Measurements from ENCODE around the gene RAB3C.

Gene RAB3C

GRCh38 chr5:58813855-58814254, 231.0 kb downstream of the RAB3C start:
- DNase-seq (ENCODE audit: extremely low read depth in 1 of 2, low read depth in 1 of 2), result no peak

- DNase-seq (ENCODE audit: extremely low read depth in 1 of 2, low read depth in 1 of 2), result no peak
Observed at GRCh38 chr5:58816181-58816731, 233.4 kb downstream of the RAB3C start.

DNA sequence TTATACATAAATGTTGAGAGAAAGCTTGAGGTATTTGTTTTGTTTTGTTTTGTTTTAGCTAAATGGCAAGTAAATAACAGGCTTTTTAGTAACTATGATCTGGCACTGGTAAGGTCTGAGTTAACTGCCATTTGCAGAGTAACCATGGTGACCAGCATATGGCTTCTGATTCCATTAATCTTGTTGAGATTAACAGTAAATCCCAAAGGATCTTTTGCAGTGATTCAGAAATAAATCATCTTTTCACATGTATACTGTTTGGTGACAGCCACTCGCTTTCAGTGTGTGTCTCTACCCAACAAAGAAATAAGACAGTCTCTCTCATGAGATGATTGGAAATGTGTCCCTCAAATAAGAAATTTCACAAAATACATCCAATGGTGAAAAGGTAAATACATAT, 235.6 kb downstream of the RAB3C start:
- no peak for DNase-seq (ENCODE audit: extremely low read depth in 1 of 2, low read depth in 1 of 2)

- DNase-seq (ENCODE audit: extremely low read depth in 1 of 2, low read depth in 1 of 2), result no peak
Observed at GRCh38 chr5:58825441-58825840, 242.6 kb downstream of the RAB3C start.

- DNase-seq (ENCODE audit: extremely low read depth in 1 of 2, low read depth in 1 of 2), result no peak
Observed at GRCh38 chr5:58825899-58826298, 243.0 kb downstream of the RAB3C start.

DNA sequence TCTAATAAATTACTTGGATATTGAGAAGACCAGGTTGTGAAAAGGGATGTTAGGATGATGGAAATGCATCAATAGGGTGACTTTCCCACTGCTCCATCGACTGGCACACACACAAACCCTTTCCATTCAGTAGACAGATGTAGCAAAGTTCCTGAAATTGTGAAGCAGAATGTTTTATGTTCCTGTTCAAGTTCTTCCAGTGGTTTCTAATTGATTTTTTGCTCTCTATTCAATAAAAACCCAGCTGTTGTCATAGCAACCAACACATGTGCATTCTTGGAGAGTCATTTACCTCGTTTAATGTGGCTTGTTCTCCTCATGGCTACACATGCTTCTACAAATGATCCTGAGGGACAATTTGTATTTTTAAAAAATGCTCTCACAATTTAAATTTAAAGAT, 244.6 kb downstream of the RAB3C start:
- no peak for DNase-seq (ENCODE audit: extremely low read depth in 1 of 2, low read depth in 1 of 2)

GRCh38 chr5:58828258-58828657, 245.4 kb downstream of the RAB3C start:
- no peak for DNase-seq (ENCODE audit: extremely low read depth in 1 of 2, low read depth in 1 of 2)

GRCh38 chr5:58834242-58835225, 251.7 kb downstream of the RAB3C start:
- DNase-seq (ENCODE audit: extremely low read depth in 1 of 2, low read depth in 1 of 2), result no peak

- DNase-seq (ENCODE audit: extremely low read depth in 1 of 2, low read depth in 1 of 2), result no peak
Observed at GRCh38 chr5:58836351-58836750, 253.5 kb downstream of the RAB3C start.

DNA sequence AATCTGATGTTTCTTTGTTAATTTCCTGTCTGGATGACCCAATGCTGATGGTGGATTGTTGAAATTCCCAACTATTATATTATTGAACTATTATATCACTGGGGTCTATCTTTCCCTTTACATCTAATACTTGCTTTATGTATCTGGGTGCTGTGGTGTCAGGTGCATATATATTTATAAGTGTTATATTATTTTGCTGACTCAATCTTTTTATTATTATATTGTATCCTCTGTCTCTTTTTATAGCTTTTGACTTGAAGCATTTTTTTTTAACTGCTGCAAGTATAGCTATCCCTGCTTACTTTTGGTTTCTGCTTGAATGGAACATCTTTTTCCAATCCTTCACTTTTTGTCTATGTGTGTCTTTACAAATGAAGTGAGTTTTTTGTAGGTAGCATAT, 255.9 kb downstream of the RAB3C start:
- DNase-seq (ENCODE audit: extremely low read depth in 1 of 2, low read depth in 1 of 2), result no peak

GRCh38 chr5:58842852-58843251, 260.0 kb downstream of the RAB3C start:
- no peak for DNase-seq (ENCODE audit: extremely low read depth in 1 of 2, low read depth in 1 of 2)

- no peak for DNase-seq (ENCODE audit: extremely low read depth in 1 of 2, low read depth in 1 of 2)
Observed at GRCh38 chr5:58844395-58844794, 261.5 kb downstream of the RAB3C start.

DNA sequence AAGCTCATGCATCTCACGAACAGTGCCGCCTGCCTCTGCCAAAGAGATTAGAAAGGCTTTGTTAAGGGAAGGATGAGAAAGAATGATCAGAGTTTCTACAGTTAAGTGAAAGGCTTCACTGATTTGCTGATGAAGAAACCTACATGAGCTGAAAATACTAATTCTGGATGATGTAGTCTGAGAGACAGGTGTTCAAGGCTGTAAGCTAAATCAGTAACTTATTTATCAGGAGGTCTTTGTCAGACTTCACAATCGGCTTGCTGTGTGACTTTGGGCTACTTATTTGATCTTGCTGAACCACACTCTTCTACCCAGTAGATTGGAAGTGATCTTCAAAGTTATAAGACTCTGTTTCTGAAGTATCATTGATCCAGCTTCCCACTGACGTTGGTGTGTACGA, 264.2 kb downstream of the RAB3C start:
- DNase-seq (ENCODE audit: extremely low read depth in 1 of 2, low read depth in 1 of 2), result no peak

DNA sequence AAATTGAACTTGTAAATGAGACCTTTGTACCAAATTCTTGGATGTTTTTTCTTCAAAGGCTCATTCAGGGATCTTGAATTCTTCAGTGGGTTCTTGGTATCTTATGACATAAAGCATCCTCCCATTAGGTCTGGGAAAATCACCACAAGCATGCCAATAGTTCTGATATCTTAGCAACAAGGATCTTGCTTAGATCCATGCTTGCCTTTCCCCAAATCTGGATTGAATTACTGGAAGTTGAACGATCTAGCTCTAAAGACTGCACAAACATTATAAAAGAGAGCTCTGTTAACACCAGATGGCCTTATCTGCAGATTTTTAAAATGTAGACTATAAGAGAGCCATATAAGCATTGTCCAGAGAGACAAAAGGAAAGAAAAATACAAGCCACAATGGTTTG, 266.3 kb downstream of the RAB3C start:
- no peak for DNase-seq (ENCODE audit: extremely low read depth in 1 of 2, low read depth in 1 of 2)

DNA sequence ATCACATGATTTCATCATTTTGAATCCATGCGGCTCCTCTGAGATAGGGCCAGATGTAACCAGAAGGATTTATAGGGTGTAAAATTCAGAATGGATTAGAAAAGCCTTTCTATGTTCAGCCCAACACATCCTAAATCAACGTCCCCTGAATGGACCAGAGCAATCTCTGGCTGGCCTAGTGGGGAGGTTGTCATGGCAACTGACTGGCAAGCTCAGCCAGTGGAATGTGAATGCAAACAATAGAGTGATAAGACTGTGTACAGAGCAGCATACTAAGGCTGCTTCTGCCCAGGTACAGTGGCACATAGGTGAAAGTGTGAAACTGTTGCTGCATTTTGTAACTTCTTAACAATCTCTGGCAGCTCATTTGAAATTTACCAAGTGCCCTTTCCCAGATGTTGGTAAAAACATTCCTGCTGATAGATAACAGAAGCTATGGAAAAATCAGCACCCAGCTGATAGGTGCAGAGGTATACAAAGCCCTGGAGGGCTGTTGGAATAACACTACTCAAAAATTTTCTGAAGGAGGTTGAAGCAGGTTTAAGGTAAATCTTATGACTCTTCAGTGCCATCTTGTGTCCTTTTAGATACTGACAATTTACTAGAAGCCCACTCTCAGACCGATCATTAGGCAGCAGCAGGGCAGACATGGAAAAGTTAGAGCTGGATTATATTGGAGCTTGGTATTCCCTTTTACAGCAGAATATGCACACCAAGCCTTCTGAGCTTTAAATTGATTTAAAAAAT, 267.2 kb downstream of the RAB3C start:
- DNase-seq (ENCODE audit: extremely low read depth in 1 of 2, low read depth in 1 of 2), result no peak

GRCh38 chr5:58851153-58851552, 268.3 kb downstream of the RAB3C start:
- no peak for DNase-seq (ENCODE audit: extremely low read depth in 1 of 2, low read depth in 1 of 2)

GRCh38 chr5:58851571-58851970, 268.7 kb downstream of the RAB3C start:
- DNase-seq (ENCODE audit: extremely low read depth in 1 of 2, low read depth in 1 of 2), result no peak

DNA sequence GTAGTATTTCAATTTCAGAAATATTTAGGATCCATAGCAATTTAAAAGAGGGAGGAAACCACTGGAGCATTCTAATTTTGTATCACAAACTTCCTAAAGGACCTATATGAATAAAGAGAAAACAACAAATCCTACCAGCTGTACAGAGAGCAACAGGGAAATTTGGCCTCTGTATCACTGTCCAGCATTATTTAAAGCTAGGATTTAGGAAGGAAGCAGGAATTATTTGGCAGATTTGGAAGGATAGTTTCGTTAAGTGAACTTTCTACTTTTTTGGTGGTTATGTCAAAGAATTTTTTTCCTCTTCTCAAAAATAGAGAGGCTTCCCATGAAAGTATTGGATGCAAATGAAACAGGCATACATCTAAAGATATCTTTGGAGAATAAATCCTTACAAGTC, 269.7 kb downstream of the RAB3C start:
- no peak for DNase-seq (ENCODE audit: extremely low read depth in 1 of 2, low read depth in 1 of 2)

DNA sequence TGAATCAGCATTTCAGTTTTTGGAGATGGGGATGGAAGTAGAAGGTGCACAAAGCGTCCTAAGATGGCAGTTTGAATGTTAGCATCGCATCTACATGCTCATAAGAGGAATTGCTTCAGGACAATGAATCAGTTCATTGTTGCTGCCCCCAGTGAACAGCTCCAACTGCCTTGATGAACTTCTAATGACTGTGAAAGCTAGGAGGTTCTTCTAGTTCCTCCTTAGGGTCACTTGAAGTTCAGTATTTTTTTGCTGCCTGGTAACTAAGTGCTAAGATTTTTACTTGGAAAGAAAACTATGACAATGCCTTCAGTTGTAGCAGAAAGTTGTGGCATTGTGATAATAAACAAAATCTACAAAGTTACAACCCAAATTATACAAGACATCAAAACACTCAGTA, 271.6 kb downstream of the RAB3C start:
- DNase-seq (ENCODE audit: extremely low read depth in 1 of 2, low read depth in 1 of 2), result no peak

GRCh38 chr5:58855851-58856739, 273.2 kb downstream of the RAB3C start:
- no peak for DNase-seq (ENCODE audit: extremely low read depth in 1 of 2, low read depth in 1 of 2)

DNA sequence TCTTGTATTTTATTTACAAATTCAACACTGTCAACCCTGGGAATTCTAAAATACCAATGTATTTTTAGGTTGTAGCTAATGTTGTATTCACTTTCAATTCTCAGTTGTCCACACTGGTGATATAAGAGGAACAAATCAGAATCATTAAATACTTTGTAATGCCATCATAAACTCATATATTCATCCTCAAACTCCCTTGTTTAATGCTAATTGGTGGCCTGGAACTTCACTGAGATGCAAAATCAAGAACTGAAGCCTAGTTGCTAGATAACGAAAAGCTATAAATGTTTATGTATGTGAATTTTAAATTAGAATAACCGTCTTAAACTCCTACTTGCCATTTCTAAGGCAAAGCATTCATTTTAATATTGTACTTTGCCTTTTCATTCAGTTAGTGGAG, 274.7 kb downstream of the RAB3C start:
- DNase-seq (ENCODE audit: extremely low read depth in 1 of 2, low read depth in 1 of 2), result no peak

Data from stimulated activated CD8-positive, alpha-beta memory T cell treated with anti-CD3 and anti-CD28 coated beads, Interleukin-7, amount 100 ng/mL, for 48 hours (primary cell).